ENCODE data around the gene ULK4. TPM values are rescaled to one million over a fixed set of nuclear protein-coding genes. Genes with fewer than 3 reads are reported as not detected.

Gene ULK4
- total RNA-seq, 2 donors from 2014 or later: 11.1 to 17.9 TPM

- Mint-ChIP-seq H3K27me3 (ENCODE audit: insufficient read depth) (no peaks in the 10 kb centered on the region), H3K36me3 (ENCODE audit: low read depth) (peaks cover 21% of the 10 kb centered on the region), H3K4me3 (no peak overlapping the region), H3K4me1 (no peaks in the 10 kb centered on the region), H3K27ac (no peak overlapping the region), H3K9me3 (peaks cover 29% of the 10 kb centered on the region)
- Histone ChIP-seq H3K27ac (ENCODE audit: low read depth, low read length) (no peak overlapping the region), H3K27me3 (ENCODE audit: control insufficient read depth, insufficient read depth, low read length, poor library complexity, severe bottlenecking) (no peaks in the 10 kb centered on the region), H3K36me3 (ENCODE audit: control insufficient read depth, insufficient read depth, low read length) (no peaks in the 10 kb centered on the region), H3K9me3 (ENCODE audit: control insufficient read depth, low read length) (peaks cover 22% of the 10 kb centered on the region), H3K4me3 (ENCODE audit: low read length) (no peak overlapping the region), H3K4me1 (ENCODE audit: control insufficient read depth, insufficient read depth, low read length) (no peaks in the 10 kb centered on the region), H3K9ac (ENCODE audit: extremely low read depth, low read length, poor library complexity, severe bottlenecking) (no peak overlapping the region)
- no peak for DNase-seq
- no peak for TF ChIP-seq CTCF (conservative IDR thresholded peaks at IDR 0.05)
These were observed 293.5 kb downstream of the ULK4 start for GRCh38 chr3:41668379-41668778.

- H3K27ac ChIP-seq (ENCODE audit: low read depth, low read length): no peak overlapping the region
- no peak for DNase-seq
- Mint-ChIP-seq H3K4me3 (no peak overlapping the region), H3K36me3 (ENCODE audit: low read depth) (peaks cover 23% of the 10 kb centered on the region), H3K9me3 (peaks cover 22% of the 10 kb centered on the region), H3K27me3 (ENCODE audit: insufficient read depth) (no peaks in the 10 kb centered on the region), H3K4me1 (no peaks in the 10 kb centered on the region), H3K27ac (no peak overlapping the region)
- H3K4me3 ChIP-seq (ENCODE audit: low read length): no peak overlapping the region
- no peaks in the 10 kb centered on the region for H3K4me1 ChIP-seq (ENCODE audit: control insufficient read depth, insufficient read depth, low read length)
- no peak for TF ChIP-seq CTCF (conservative IDR thresholded peaks at IDR 0.05)
- 87 to 92% methylated on average over 3 to 4 of the region's 4 CpGs for WGBS, 2 experiments (ENCODE audit: insufficient coverage in 1 of 2, insufficient read length in 1 of 2)
- H3K27me3 ChIP-seq (ENCODE audit: control insufficient read depth, insufficient read depth, low read length, poor library complexity, severe bottlenecking): no peaks in the 10 kb centered on the region
- peaks cover 18% of the 10 kb centered on the region for H3K9me3 ChIP-seq (ENCODE audit: control insufficient read depth, low read length)
- no peaks in the 10 kb centered on the region for H3K36me3 ChIP-seq (ENCODE audit: control insufficient read depth, insufficient read depth, low read length)
- H3K9ac ChIP-seq (ENCODE audit: extremely low read depth, low read length, poor library complexity, severe bottlenecking): no peak overlapping the region
These were observed 299.6 kb downstream of the ULK4 start for GRCh38 chr3:41662288-41662687.

DNA sequence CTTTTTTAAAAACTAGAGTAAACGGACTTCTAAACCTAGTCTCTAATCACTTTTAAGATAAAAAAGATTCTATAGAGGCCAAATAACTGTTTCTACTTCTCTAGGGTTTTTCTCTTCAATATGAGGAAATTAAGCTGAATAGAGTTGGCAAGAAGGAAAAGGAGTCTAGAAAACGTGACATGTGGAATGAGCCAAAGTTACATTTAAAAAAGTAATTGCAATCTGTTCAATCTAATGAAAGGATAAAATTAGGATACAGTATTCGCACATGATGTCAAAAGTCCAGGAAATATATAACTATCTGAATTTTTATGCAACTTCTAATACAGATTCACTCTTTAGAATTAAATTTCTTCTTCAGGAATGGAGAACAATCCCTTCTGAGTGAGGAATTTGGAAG, 300.1 kb downstream of the ULK4 start:
- TF ChIP-seq CTCF (conservative IDR thresholded peaks at IDR 0.05): no peak
- Histone ChIP-seq H3K36me3 (ENCODE audit: control insufficient read depth, insufficient read depth, low read length) (no peaks in the 10 kb centered on the region), H3K27me3 (ENCODE audit: control insufficient read depth, insufficient read depth, low read length, poor library complexity, severe bottlenecking) (no peaks in the 10 kb centered on the region), H3K9me3 (ENCODE audit: control insufficient read depth, low read length) (peaks cover 18% of the 10 kb centered on the region), H3K4me1 (ENCODE audit: control insufficient read depth, insufficient read depth, low read length) (no peaks in the 10 kb centered on the region), H3K9ac (ENCODE audit: extremely low read depth, low read length, poor library complexity, severe bottlenecking) (no peak overlapping the region), H3K27ac (ENCODE audit: low read depth, low read length) (no peak overlapping the region), H3K4me3 (ENCODE audit: low read length) (no peak overlapping the region)
- Mint-ChIP-seq H3K27me3 (ENCODE audit: insufficient read depth) (no peaks in the 10 kb centered on the region), H3K9me3 (peaks cover 22% of the 10 kb centered on the region), H3K4me1 (peaks cover 2% of the 10 kb centered on the region), H3K27ac (no peak overlapping the region), H3K4me3 (no peak overlapping the region), H3K36me3 (ENCODE audit: low read depth) (peaks cover 23% of the 10 kb centered on the region)
- no peak for DNase-seq
- WGBS, 2 experiments (ENCODE audit: insufficient coverage in 1 of 2, insufficient read length in 1 of 2): 84 to 97% methylated on average over 2 to 3 of the region's 3 CpGs

All from endodermal cell (in vitro differentiated cells).